Esophagus squamous epithelium (tissue), 4 donors: ENCODE results near the gene TNFSF4.

Experiments used
- CTCF ChIP-seq, 6 experiments: fragments of 450-650 bp in 4 of 6; fragments of 200-600 bp in 2 of 6; sonication (generic) in 2 of 6; IDR thresholded peaks; one replicate each; pipeline ENCODE4 v1.5.1; 2016 to 2019; ENCODE audit warnings: antibody characterized with exemption in 6 of 6, mild to moderate bottlenecking in 4 of 6, moderate library complexity in 4 of 6
- POLR2A ChIP-seq, 4 donors: fragments of 450-650 bp; IDR thresholded peaks; one replicate each; pipeline ENCODE4 v1.6.1; 2017; ENCODE audit warnings: antibody characterized with exemption in 4 of 4, mild to moderate bottlenecking in 4 of 4, moderate library complexity in 3 of 4

- TF ChIP-seq CTCF (IDR thresholded peaks at IDR 0.05) (no peak), POLR2A (IDR thresholded peaks at IDR 0.05) (no peak)
These were observed 31.9 kb upstream of the TNFSF4 start for GRCh38 chr1:173239058-173239457.
